Fibroblast of villous mesenchyme (primary cell): ENCODE data around the gene JADE2. TPM values are rescaled to one million over a fixed set of nuclear protein-coding genes. Genes with fewer than 3 reads are reported as not detected.
A peak's percentile ranks its signal among the peaks of the same experiment; 100 is the strongest.

ENCODE experiments used
- DNase-seq: peaks from one replicate; pipeline ENCODE4 v3.0.0-alpha.2; 2010; ENCODE audit warnings: low read depth
- H3K4me3 ChIP-seq: 2 replicates; pipeline ENCODE4 v1.5.1; 2011; ENCODE audit warnings: low read depth, mild to moderate bottlenecking, low read length
- total RNA-seq: library from RNA; depleted of rRNA; stranded (reverse); fragments of >200 nt; gene quantifications from 2 replicates; pipeline ENCODE4 v1.2.3, GENCODE V29; 2012
- TF ChIP-seq, protein P1 (sequence below): IDR thresholded peaks from 2 replicates; pipeline ENCODE4 v1.5.1; 2012; ENCODE audit warnings: low read depth, mild to moderate bottlenecking, low read length; ENCODE audit not compliant: insufficient read depth

JADE2 gene
- total RNA-seq, 1 donor, result 35.4 TPM

DNA sequence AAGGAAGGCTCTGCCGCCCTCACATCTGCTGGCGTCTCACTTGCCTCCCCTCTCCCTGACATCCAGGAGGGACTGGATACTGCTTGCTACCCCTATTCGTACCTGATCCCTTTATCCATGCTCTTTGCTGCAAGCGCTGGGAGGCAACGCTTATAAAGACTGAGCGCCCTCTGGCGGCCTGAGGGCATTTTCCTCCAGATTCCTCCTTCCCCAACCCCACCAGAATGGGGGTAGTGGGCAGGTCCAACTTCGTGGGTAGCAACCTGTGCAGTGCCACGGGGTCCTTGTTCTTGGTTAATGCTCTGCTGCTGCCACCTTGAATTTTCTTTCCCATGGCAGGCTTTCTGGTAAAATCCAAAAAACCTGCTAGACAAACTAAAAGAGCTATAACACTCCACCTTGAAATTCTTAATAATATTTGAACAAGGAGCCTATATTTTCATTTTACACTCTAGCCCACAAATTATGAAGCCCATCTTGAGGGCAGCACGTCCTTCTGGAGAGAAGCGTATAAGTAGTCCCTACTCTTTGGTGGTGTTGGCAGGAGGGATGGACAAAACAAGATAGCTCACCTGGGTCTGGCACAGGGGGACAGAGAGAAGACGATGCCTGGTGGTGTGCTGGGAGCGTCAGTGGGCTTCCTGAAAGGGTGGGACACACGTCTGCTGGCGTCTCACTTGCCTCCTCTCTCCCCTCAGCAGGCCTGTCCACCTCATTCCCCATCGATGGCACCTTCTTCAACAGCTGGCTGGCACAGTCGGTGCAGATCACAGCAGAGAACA is 52.5 kb downstream of the JADE2 start:
- H3K4me3 ChIP-seq, result no peak overlapping the region
- TF ChIP-seq, protein P1, sequence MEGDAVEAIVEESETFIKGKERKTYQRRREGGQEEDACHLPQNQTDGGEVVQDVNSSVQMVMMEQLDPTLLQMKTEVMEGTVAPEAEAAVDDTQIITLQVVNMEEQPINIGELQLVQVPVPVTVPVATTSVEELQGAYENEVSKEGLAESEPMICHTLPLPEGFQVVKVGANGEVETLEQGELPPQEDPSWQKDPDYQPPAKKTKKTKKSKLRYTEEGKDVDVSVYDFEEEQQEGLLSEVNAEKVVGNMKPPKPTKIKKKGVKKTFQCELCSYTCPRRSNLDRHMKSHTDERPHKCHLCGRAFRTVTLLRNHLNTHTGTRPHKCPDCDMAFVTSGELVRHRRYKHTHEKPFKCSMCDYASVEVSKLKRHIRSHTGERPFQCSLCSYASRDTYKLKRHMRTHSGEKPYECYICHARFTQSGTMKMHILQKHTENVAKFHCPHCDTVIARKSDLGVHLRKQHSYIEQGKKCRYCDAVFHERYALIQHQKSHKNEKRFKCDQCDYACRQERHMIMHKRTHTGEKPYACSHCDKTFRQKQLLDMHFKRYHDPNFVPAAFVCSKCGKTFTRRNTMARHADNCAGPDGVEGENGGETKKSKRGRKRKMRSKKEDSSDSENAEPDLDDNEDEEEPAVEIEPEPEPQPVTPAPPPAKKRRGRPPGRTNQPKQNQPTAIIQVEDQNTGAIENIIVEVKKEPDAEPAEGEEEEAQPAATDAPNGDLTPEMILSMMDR, result peak; percentile 84
- DNase-seq, result peak; percentile 79

- H3K4me3 ChIP-seq, result no peak overlapping the region
- TF ChIP-seq, protein P1, result no peak
- DNase-seq, result no peak
Measured at GRCh38 chr5:134578578-134579283, 53.3 kb downstream of the JADE2 start.

DNA sequence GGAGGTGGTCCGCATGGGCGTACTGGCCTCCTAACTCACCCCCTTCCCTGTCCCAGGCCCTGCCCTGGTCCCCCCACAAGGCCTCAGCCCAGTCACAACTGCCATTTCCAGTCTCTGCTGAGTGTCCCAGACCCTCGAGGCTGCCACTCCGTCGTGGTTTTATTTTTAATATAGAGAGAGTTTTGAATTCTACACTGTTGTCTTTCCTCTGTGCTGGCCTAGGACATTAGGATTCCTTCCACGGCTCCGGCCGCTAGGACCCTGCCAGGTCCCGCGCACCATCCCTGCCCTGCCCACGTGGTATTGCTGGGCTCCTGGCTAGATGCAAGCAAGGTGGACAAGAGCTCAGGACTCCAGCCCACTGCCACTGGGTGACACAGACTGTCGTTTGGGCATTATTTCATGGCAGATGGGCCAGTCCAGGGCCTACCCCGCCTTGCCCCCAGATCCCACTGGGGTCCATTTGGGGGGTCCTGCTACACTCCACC is 53.9 kb downstream of the JADE2 start:
- H3K4me3 ChIP-seq, result no peak overlapping the region
- no peak for DNase-seq
- TF ChIP-seq, protein P1, result no peak

- H3K4me3 ChIP-seq, result no peak overlapping the region
- TF ChIP-seq, protein P1, result no peak
- DNase-seq, result no peak
Measured at GRCh38 chr5:134580001-134580460, 54.6 kb downstream of the JADE2 start.

- TF ChIP-seq, protein P1, result no peak
- no peak for DNase-seq
- H3K4me3 ChIP-seq, result no peak overlapping the region
Measured at GRCh38 chr5:134581241-134581981, 55.9 kb downstream of the JADE2 start.

GRCh38 chr5:134582281-134582680 is 56.8 kb downstream of the JADE2 start:
- no peak overlapping the region for H3K4me3 ChIP-seq
- TF ChIP-seq, protein P1, result no peak
- no peak for DNase-seq
